ENCODE data around the gene PAPSS1. TPM values are rescaled to one million over a fixed set of nuclear protein-coding genes. Genes with fewer than 3 reads are reported as not detected.

The PAPSS1 gene
- total RNA-seq, result 107 and 113 TPM in 2 replicates

DNA sequence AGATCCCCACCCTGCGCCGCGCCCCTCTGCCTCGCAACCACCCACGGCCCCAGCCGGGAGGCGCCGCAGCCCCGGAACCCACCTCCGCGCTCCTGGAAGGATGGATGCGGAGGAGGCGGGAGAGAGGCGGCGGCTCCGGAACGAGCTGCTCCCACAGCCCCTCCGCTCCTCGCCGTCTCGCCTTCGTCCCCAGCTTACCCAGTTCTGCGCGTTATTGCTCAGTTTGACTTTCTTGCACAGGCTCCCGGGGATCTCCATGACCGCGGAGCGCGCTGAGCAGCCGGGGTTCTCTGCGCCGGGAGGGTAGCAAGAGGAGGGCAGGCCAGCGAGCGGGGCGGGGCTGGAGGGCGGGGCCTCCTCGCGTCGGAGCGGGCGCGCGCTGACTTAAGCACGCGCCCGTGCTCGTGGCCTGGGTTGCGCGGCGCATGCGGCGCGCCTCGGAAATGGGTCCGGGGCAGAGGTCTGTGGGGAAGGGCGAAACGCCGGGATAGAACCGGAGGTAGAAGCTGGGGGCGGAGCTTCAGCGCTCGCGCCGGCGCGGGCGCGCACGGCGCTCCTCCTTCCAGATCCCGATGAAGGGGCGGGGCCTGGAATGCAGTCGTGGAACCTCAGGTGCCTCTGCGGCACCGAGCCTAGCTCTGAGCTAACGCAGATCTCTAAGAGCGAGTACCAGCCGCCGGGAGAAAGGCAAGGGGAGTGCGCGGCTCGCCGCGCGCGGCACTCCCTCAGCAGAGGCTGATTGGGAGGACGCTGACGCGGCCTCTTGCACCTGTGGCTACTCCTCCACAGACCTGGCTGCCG lies at the start of gene PAPSS1:
Gene PAPSS1, minus strand, starts transcription at position 313 of the 801 bp plus-strand sequence. Its CDS starts 55 bp downstream, at position 258.

Other genes starting within 250 kb of the PAPSS1 start
- 129 and 196 TPM in 2 replicates for gene SGMS2, start 104.7 kb upstream of the PAPSS1 start, total RNA-seq
- 19.5 and 24.2 TPM in 2 replicates for gene CYP2U1, start 211.3 kb upstream of the PAPSS1 start, total RNA-seq